GM21381 (cell line): ENCODE results near the gene MAN2B2.

Experiments used
- ATAC-seq: cut with Tn5 transposase; IDR thresholded peaks from one replicate; pipeline ENCODE4 v1.9.1; 2021; ENCODE audit warnings: mild to moderate bottlenecking, moderate library complexity; ENCODE audit not compliant: unreplicated experiment

MAN2B2 gene

DNA sequence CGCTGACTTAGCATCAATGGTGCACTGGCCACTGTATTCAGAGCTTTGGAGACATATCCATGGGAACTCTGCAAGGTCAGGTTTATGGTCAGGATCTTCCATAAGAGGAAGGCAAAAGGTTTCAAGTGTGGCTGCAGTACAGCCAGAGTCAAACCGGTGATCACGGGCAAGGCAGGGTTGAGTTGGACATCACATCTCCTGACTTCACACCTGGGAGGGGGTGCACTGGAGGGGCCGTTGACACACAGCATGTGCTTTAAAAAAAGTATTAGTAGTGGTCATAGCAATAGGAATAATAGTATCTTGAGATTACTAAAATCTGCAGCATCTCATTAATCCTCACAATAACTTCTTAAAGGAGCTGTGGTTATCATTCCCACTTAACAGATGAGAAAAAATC, 28.9 kb upstream of the MAN2B2 start:
- ATAC-seq, result no peak

DNA sequence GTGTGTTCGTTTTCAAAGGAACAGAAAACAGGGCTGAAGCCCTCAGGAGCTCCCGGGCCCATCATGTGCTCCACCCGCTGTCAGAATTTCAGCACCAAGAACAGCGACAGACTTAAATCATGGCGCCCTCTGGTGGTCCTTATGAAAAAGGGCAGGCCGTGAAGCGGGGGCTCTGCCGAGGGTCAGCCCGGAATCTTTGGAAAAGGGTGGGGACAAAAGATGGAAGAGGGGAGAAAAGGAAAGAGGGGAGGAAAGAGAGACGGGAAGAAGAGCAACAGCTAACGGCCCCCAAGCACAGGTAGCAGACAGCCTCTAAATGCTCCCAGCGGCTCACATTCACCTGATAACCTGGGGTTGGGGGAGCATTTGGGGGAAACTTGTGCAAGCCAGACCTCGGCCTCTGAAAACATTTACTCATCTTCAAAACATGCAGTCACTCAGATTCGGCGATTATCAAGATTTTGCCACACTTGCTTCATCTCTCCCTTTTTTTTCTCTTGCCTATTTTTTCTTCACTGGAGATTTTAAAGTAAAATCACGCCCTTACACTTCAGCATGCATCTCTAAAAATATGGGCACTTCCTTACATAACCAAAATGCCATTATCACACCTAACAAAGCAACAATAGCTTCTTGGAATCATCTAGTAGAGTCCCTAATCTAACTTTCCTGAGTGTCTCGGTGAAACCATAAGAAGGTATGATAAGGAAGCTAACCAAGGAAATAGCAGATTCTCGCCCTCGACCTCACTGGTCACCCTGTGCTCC, 28.1 kb upstream of the MAN2B2 start:
- no peak for ATAC-seq

DNA sequence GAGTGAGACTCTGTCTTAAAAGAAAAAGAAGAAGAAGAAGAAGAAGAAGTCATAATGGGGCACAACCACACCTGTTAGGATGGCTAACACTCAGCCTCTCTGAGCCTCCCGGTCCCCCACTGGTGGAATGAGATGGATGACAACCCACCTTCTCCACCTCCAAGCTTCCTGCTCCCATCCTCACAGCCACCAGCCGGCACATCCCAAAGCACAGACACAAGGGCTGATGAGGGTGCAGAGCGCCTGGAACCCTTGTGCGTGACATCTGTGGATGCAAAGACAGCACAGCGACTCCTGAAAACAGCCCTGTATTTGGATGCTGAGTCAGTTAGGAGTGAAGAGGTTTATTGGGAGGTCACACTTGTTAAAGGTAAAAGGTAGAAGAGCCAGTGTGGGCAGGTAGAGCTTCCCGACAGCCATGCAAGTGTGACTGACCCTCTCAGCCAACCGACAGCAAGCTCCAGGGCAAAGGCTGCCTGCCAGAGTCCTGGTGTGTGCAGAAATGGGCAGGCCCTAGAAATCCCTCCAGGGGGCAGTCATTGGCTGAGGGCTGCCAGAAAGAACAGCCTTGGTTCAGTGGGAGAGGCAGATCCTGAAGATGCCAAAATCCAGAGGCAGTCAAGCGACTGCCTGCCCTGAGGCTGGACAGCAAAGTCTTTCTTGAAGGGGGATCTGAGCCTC, 26.6 kb upstream of the MAN2B2 start:
- no peak for ATAC-seq

DNA sequence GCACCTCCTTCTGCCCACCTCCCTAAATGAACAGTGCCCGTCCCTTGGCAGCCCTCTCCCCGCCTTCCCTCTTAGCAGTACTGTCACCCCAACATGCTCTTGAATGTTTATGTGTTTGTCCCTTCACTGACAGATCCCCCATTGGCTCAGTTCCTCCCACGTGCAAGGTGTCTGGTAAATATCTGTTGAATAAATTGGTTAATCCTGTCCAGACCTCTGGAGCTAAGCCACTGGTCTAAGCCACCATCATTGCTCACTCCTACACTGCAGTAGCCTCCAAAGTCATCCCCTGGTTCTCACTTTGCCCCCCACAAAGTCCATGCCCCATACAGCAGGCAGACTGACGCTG, 26.1 kb upstream of the MAN2B2 start:
- ATAC-seq, result no peak

- no peak for ATAC-seq
Observed at GRCh38 chr4:6549445-6549844, 25.5 kb upstream of the MAN2B2 start.

DNA sequence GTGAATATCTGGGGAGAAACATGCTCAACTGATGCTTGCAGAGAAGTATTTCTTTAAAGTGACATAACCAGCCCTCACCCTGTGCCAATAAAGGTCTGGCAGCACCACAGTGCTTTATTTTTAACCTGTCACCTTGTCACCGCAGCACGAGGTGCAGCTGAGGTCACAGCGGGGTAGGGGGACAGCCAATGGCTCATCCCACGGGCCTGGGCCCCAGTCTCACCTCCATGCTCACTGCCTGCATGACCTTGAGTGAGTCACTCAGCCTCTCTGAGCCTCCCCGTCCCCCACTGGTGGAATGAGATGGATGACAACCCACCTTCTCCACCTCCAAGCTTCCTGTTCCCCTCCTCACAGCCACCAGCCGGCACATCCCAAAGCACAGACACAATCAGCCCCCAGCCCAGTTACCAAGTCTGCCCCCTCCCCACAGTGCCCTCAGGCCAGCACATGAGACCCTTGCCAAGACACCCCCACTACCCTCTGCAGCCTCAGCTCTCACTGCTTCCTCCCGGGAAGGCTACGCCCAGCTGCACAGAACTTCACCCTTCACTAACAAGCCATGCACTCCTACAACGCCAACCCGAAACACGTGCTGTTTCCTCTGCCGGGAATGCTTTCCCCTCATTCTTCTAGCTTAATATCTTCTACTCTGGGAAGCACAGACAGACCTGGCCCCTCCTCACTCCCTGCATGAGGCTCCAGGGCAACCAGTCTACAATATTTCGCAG, 24.9 kb upstream of the MAN2B2 start:
- ATAC-seq, result no peak

DNA sequence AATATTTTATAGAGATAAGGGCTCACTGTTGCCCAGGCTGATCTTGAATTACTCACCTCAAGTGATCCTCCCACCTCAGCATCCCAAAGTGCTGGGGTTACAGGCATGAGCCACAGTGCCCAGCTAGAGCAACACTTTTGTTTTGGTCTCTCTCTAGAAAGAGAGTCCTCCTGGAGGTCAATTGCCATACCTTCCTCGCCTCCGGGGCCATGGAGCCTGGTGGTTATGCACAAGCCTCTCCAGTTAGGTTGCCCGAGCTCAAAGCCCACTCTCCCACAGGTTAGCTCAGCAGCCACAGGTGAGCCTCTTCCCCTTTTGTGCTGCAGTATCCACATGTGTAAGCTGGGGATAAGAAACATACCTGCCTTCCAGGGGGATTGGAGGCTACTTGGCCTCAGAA, 24.2 kb upstream of the MAN2B2 start:
- no peak for ATAC-seq

DNA sequence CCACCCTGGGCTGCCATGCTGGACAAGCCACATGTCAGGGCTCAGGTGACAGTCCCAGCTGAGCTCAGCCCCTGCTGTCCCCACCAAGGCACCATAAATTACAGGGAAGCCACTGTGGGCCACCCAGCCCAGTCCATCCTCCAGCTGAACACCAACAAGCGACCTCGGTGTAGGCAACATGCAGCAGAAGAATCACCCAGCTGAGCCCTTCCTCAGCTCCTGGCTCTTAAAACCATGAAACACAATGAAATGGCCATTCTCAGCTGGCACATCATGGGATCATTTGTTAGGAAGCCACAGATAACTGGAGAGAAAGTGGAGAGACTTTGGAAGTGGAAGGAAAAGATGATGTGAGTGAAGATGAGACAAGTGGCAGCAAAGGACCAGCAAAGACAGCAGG, 23.3 kb upstream of the MAN2B2 start:
- ATAC-seq, result no peak

- no peak for ATAC-seq
Observed at GRCh38 chr4:6555519-6555918, 19.5 kb upstream of the MAN2B2 start.

- ATAC-seq, result no peak
Observed at GRCh38 chr4:6556263-6556662, 18.7 kb upstream of the MAN2B2 start.

- ATAC-seq, result no peak
Observed at GRCh38 chr4:6557185-6557584, 17.8 kb upstream of the MAN2B2 start.

- ATAC-seq, result no peak
Observed at GRCh38 chr4:6557856-6558255, 17.1 kb upstream of the MAN2B2 start.

GRCh38 chr4:6560416-6561172, 14.4 kb upstream of the MAN2B2 start:
- no peak for ATAC-seq

GRCh38 chr4:6561173-6561516, 13.8 kb upstream of the MAN2B2 start:
- ATAC-seq, result no peak

GRCh38 chr4:6561706-6562371, 13.2 kb upstream of the MAN2B2 start:
- ATAC-seq, result no peak

DNA sequence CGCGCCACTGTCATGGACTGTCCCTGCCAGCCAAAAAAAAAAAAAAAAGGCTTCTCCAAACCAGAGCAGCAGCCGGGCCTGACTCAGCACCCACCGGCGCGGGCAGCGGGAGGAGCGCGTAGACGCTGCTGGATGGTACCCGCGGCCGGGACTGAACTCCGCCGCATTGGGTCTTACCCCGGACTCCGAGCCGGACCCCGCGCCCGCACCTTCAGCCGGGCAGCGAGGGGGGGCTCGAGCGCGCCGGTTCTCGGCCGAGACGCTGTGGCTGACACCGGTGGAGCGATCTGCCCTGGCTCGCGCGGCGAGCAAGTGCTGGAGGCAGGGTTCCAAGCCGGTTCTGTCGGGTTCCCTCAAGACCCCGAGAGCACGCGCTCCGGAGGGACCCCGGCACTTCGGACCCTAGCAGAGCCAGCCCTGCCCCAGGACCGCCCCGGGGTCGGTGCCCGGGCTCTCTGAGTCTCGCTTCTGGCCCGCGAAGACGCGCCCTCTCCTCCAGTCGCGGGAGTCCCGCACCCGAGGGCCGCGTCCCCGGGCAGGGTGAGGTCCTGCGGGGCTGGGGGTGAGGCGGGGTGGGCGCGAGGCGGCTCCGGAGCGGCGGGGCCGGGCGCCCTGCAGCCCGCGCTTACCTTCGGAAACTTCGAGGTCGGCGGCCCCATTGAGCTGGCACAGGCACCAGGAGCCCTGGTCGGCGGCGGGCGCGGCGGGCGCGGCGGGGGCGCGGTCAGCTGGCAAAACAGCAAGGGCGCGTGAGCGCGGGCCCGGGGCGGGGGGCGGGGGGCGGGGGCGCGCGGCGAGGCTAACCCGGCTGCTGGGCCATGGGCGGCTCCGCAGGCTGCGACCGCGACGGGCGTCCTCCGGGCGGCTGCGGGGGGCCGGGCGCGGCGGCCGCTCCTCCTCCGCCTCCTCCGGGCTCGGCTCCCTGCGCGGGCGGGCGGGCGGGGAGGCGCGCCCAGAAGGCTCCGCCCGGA, 11.8 kb upstream of the MAN2B2 start:
- no peak for ATAC-seq

- ATAC-seq, result no peak
Observed at GRCh38 chr4:6563935-6564645, 10.9 kb upstream of the MAN2B2 start.

DNA sequence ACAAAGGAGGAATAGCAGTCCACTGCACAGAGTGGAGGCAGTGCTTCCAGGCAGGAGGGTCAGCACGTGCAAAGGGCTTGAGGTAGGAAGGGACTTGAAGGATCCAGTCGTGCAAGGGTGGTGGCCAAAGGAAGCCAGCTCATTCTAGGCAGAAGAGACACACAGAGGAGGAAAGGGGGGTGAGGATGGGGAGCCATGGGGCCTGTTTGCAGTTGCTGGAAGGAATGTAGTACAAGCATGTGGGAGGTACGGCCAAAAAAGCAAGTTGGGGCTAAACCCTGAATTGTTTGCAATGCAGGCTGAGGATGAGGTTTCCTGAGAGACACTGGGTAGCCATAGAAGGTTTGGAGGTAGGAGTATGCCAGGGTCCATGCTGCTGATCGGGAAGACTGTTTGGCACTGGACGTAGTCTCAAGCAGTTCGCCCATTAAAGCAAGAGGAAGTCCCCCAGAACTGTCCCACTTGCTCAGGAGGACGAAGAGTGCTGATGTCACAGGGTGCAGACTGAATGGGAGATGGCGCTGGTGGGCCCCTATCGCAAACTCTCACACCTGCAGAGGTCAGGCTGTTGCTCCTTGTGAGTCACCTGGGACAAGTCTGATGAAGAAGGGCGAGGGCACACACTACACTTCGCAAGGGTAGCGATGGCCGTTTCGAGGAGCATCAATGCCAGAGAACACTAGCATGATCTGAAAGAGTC, 9.1 kb upstream of the MAN2B2 start:
- ATAC-seq, result no peak
